SJCRH30 (cell line): ENCODE data around the gene BANF1. TPM values are rescaled to one million over a fixed set of nuclear protein-coding genes. Genes with fewer than 3 reads are reported as not detected.
A peak's percentile ranks its signal among the peaks of the same experiment; 100 is the strongest.

Experiments used
- DNase-seq, 2 experiments: peaks; one replicate each; pipeline ENCODE4 v3.0.0-alpha.2; 2015 to 2020
- H3K27ac ChIP-seq: fragments of 250-450 bp; sonication (Bioruptor Pico); 2 replicates; pipeline ENCODE4 v1.5.1; 2020; ENCODE audit warnings: mild to moderate bottlenecking, moderate library complexity
- H3K27me3 ChIP-seq: fragments of 250-450 bp; sonication (Bioruptor Pico); 2 replicates; pipeline ENCODE4 v1.5.1; 2020; ENCODE audit warnings: mild to moderate bottlenecking, moderate library complexity
- H3K36me3 ChIP-seq: fragments of 250-450 bp; sonication (Bioruptor Pico); 2 replicates; pipeline ENCODE4 v1.5.1; 2020; ENCODE audit warnings: mild to moderate bottlenecking, moderate library complexity
- H3K4me1 ChIP-seq: fragments of 250-450 bp; sonication (Bioruptor Pico); 2 replicates; pipeline ENCODE4 v1.5.1; 2020; ENCODE audit warnings: mild to moderate bottlenecking, moderate library complexity
- H3K4me3 ChIP-seq: fragments of 250-450 bp; sonication (Bioruptor Pico); 2 replicates; pipeline ENCODE4 v1.5.1; 2020; ENCODE audit warnings: mild to moderate bottlenecking, moderate library complexity
- H3K9me3 ChIP-seq: fragments of 250-450 bp; sonication (Bioruptor Pico); replicated peaks from 2 replicates; pipeline ENCODE4 v1.5.1; 2020; ENCODE audit warnings: mild to moderate bottlenecking, moderate library complexity
- total RNA-seq: library from RNA; depleted of rRNA; stranded (reverse); fragments of >200 nt; shearing (Covaris generic); gene quantifications from 2 replicates; pipeline ENCODE4 v1.2.3, GENCODE V29; 2014; rRNA removed

Gene BANF1
- total RNA-seq = 181 and 199 TPM in 2 replicates

GRCh38 chr11:66001942-66002647 is at the start of gene BANF1, which contains the start of gene EIF1AD:
Gene BANF1 (plus strand): TSS chr11:66002503. CDS start chr11:66003251, 748 bp downstream.
Gene EIF1AD (minus strand): TSS chr11:66002157. CDS start chr11:66000389, 1,768 bp downstream.
- Histone ChIP-seq H3K36me3 (peaks cover 36% of the 10 kb centered on the region), H3K27ac (peak within 1 kb of the TSS; percentile 81)
- peak; percentile 95 to 99 for DNase-seq

GRCh38 chr11:65953471-65953870 is 48.8 kb upstream of the BANF1 start:
- Histone ChIP-seq H3K4me3 (no peak overlapping the region), H3K27ac (no peak overlapping the region), H3K36me3 (no peaks in the 10 kb centered on the region), H3K27me3 (peaks cover 24% of the 10 kb centered on the region), H3K9me3 (no peaks in the 10 kb centered on the region), H3K4me1 (no peaks in the 10 kb centered on the region)
- peak; percentile 36 to 48 for DNase-seq

More at GRCh38 chr11:66001942-66002647, at the start of gene BANF1, which contains the start of gene EIF1AD:
- peak within 1 kb of the TSS; percentile 80 for H3K4me3 ChIP-seq
- H3K9me3 ChIP-seq = no peaks in the 10 kb centered on the region
- H3K27me3 ChIP-seq = no peaks in the 10 kb centered on the region
- H3K4me1 ChIP-seq = peaks cover 4% of the 10 kb centered on the region

GRCh38 chr11:65954771-65955170 is 47.5 kb upstream of the BANF1 start:
- Histone ChIP-seq H3K36me3 (no peaks in the 10 kb centered on the region), H3K4me1 (no peaks in the 10 kb centered on the region), H3K27me3 (peaks cover 24% of the 10 kb centered on the region), H3K4me3 (no peak overlapping the region), H3K27ac (no peak overlapping the region), H3K9me3 (no peaks in the 10 kb centered on the region)
- DNase-seq = no peak

GRCh38 chr11:65958291-65958690 is 44.0 kb upstream of the BANF1 start:
- DNase-seq = no peak

GRCh38 chr11:65958774-65959420 is 43.4 kb upstream of the BANF1 start:
- DNase-seq = no peak
- Histone ChIP-seq H3K9me3 (no peaks in the 10 kb centered on the region), H3K27ac (no peak overlapping the region), H3K27me3 (peaks cover 7% of the 10 kb centered on the region), H3K36me3 (0 out of 2 replicates have a peak, but pooled peaks cover 2% of the 10 kb centered on the region), H3K4me1 (peaks cover 6% of the 10 kb centered on the region), H3K4me3 (no peak overlapping the region)

More at GRCh38 chr11:65958291-65958690, 44.0 kb upstream of the BANF1 start:
- peaks cover 13% of the 10 kb centered on the region for H3K27me3 ChIP-seq
- no peak overlapping the region for H3K4me3 ChIP-seq
- no peaks in the 10 kb centered on the region for H3K9me3 ChIP-seq
- 0 out of 2 replicates have a peak, but pooled peaks cover 2% of the 10 kb centered on the region for H3K36me3 ChIP-seq
- H3K4me1 ChIP-seq = peaks cover 6% of the 10 kb centered on the region
- no peak overlapping the region for H3K27ac ChIP-seq

GRCh38 chr11:65960824-65961266 is 41.5 kb upstream of the BANF1 start:
- H3K4me3 ChIP-seq = peak overlapping the region; percentile 99
- H3K9me3 ChIP-seq = no peaks in the 10 kb centered on the region
- peaks cover 17% of the 10 kb centered on the region for H3K36me3 ChIP-seq
- DNase-seq = no peak
- no peaks in the 10 kb centered on the region for H3K27me3 ChIP-seq
- peaks cover 6% of the 10 kb centered on the region for H3K4me1 ChIP-seq
- peak overlapping the region; percentile 88 for H3K27ac ChIP-seq

GRCh38 chr11:65961267-65962140 is 40.8 kb upstream of the BANF1 start, which contains the start of gene SART1:
Gene SART1 (plus strand): TSS chr11:65961734. CDS start chr11:65961781, 47 bp downstream.
- peaks cover 6% of the 10 kb centered on the region for H3K4me1 ChIP-seq
- peak within 1 kb of the TSS; percentile 88 for H3K27ac ChIP-seq
- H3K36me3 ChIP-seq = peaks cover 23% of the 10 kb centered on the region
- peak within 1 kb of the TSS; percentile 99 for H3K4me3 ChIP-seq
- H3K27me3 ChIP-seq = no peaks in the 10 kb centered on the region
- no peaks in the 10 kb centered on the region for H3K9me3 ChIP-seq
- peak; percentile 99 for DNase-seq

GRCh38 chr11:65962141-65962564 is 40.1 kb upstream of the BANF1 start:
- Histone ChIP-seq H3K4me3 (peak overlapping the region; percentile 99), H3K9me3 (no peaks in the 10 kb centered on the region), H3K27me3 (no peaks in the 10 kb centered on the region), H3K36me3 (peaks cover 30% of the 10 kb centered on the region), H3K4me1 (peaks cover 6% of the 10 kb centered on the region), H3K27ac (no peak overlapping the region)
- DNase-seq = no peak

- H3K4me3 ChIP-seq = no peak overlapping the region
- H3K27ac ChIP-seq = no peak overlapping the region
- DNase-seq = no peak
- H3K4me1 ChIP-seq = peaks cover 6% of the 10 kb centered on the region
- H3K9me3 ChIP-seq = no peaks in the 10 kb centered on the region
- no peaks in the 10 kb centered on the region for H3K27me3 ChIP-seq
- H3K36me3 ChIP-seq = peaks cover 51% of the 10 kb centered on the region
Observed at GRCh38 chr11:65964906-65965305, 37.4 kb upstream of the BANF1 start.

GRCh38 chr11:65965986-65966762 is 36.1 kb upstream of the BANF1 start:
- H3K36me3 ChIP-seq = peaks cover 51% of the 10 kb centered on the region
- DNase-seq = no peak
- no peaks in the 10 kb centered on the region for H3K27me3 ChIP-seq

GRCh38 chr11:65967329-65967934 is 34.9 kb upstream of the BANF1 start:
- no peak for DNase-seq
- peaks cover 4% of the 10 kb centered on the region for H3K4me1 ChIP-seq

More at GRCh38 chr11:65965986-65966762, 36.1 kb upstream of the BANF1 start:
- peaks cover 6% of the 10 kb centered on the region for H3K4me1 ChIP-seq
- no peak overlapping the region for H3K27ac ChIP-seq
- no peak overlapping the region for H3K4me3 ChIP-seq
- H3K9me3 ChIP-seq = no peaks in the 10 kb centered on the region

GRCh38 chr11:65968600-65969482 is 33.5 kb upstream of the BANF1 start:
- Histone ChIP-seq H3K27ac (no peak overlapping the region), H3K4me3 (no peak overlapping the region), H3K36me3 (peaks cover 54% of the 10 kb centered on the region), H3K4me1 (no peaks in the 10 kb centered on the region), H3K9me3 (no peaks in the 10 kb centered on the region), H3K27me3 (no peaks in the 10 kb centered on the region)
- DNase-seq = no peak

More at GRCh38 chr11:65967329-65967934, 34.9 kb upstream of the BANF1 start:
- no peak overlapping the region for H3K4me3 ChIP-seq
- H3K9me3 ChIP-seq = no peaks in the 10 kb centered on the region
- no peak overlapping the region for H3K27ac ChIP-seq
- H3K36me3 ChIP-seq = peaks cover 51% of the 10 kb centered on the region
- no peaks in the 10 kb centered on the region for H3K27me3 ChIP-seq
